COLO668 (cell line): ENCODE measurements around the gene STON2.
"Not testable (repeated sequence)": the region's sequence is repeated elsewhere in the genome, so short reads cannot be mapped to it uniquely, and the experiment has no call there.

Experiments used
- DNase-seq: peaks from one replicate; lab custom pipeline; 2025; ENCODE audit not compliant: unreplicated experiment; lab: John Stamatoyannopoulos, UW

Gene STON2

DNA sequence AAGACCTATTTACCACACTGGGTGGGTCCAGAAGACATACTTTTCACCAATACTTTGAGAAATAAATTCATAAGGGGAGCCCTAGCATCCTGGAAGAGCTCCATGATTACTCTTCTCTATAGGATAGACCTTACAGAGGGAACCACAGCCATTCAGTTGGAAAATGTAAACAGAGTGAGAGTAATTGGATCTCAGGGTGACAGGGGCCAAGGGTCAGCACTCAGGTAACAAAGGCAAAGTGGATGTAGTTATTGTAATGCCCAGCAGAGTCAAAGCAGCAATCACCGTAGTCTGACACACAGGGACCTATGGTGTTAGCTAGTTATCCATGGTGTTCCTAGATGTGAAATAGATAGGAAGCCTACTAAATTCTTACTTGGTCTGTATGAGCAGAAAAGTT lies 168.6 kb downstream of the STON2 start:
- peak; percentile 63 for DNase-seq

DNA sequence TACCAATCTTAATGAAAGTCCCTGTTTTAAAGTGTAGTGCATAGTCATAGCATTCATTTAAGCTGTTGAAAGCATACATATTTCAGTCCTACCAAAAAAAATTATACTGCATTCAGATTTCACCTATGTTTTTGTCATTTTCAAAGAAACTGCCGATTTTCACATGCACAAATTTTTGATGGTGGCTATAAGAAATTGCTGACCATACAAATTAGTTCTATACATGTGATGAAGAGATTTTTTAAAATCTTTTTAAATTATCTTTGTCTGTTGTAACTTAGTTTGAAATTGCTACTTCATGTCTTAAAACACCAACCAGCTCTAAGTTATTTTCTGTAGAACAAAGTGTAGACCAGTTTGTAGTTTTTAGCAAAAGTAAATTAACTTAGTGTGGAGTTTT lies 175.9 kb downstream of the STON2 start:
- no peak for DNase-seq

DNA sequence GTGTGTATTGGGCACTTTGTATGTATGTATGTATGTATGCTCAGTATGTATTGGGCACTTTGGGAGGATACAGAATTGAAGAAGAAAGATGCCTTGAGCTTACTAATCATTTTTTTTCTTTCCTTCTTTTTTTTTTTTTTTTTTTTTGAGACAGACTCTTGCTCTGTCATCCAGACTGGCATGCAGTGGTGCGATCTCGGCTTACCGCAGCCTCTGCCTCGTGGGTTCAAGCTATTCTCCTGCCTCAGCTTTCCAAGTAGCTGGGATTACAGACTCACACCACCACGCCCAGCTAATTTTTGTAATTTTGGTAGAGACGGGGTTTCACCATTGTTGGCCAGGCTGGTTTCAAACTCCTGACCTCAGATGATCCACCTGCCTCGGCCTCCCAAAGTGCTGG lies 176.3 kb downstream of the STON2 start:
- DNase-seq, result not testable (repeated sequence)

DNA sequence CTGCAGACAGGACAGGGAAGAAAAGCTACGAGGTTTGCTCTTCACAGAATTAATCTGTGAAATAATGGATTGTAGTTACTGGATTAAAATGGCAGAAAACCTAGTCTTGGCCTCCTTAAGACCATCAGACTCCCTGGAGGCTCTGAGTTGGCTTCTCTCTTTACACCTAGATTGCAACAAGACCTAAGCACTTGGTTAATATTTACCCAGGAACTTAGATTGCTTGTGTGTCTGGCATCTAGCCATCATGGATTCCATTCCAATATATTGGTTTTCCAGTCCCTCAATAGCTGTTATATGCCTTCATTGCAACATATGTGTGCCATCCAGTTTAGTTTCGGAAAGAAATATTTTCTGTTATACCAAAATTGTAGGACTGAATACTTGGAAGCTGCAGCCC lies 177.4 kb downstream of the STON2 start:
- no peak for DNase-seq

DNA sequence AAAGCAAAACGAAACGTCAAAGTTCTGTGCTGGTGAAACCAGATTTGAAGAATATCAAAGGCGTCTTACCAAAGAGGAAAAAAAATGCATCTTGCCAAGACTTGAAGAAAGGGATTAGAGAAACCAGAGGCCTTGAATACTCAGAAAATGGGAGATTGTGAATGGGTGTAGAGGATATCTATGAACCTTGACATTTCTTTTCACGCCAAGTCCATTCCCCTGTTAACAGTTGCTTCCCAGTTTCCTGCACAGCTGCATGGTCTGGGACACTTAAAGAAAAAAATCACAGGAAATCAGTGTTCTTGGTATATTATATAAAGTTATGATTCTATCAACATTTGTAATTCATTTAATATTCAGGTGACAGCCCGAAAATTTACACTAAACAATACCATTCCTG lies 178.0 kb downstream of the STON2 start:
- no peak for DNase-seq

DNA sequence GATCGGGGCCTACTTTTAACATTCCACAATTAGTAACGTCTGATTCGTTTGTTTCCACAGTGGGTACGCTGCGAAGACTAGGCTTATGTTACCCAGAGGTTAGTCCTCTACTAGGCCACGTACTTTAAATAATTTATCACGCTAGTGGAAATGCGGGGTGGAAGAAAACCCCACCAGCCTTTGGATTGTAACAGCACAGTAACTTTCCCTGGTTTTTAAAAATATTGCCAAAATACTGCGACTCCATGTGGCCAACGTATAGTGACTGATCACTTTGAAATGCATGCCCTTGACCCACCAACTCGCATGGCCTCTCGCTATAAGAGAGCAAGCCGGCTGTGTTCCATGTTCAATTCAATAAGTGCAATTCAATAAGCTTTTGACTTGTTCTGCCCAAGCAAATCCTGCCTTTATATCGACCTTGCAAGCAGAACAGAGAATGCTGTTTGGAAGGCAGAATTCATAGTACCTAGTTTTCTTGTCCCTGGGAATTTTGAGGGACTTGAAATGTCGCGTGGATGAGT lies 178.5 kb downstream of the STON2 start:
- DNase-seq, result no peak

DNA sequence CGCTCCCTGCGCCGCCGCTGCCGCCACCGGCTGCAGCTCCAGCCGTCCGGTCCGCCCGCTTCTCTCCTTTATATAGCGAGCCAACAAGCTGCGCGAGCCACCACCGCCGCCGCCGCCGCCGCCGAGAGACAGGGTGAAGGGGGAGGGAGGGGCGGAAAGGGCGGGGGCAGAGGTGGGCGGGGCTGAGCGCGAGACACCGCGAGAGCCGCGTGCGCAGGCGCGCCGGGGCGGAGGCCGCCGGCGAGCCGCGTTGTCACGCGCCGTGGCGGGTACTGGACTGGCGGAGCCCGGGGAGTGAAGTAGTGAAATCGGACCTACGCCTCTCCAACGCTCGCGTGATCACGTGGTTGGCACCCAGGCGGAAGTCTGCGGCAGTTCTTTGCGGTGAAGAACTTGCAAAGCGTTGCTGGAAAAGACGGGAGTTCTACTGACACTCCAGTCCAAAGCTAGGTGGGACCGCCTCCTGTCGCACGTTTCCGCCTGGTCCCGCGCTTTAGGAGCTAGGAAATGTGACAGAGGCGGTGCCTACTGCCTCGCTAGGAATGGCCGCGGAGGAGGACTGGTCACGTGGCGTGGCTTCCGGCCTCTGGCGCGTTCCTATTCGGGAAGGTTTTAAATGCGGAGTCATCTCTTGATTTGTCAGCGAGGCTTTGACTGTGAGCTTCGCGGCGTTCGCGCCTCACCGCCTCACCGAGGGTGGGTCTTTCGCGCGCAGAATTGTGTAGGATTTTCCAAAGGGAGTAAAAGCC lies 179.1 kb downstream of the STON2 start, which contains the start of gene GTF2A1:
Gene GTF2A1 (minus strand): TSS at position 130 of the 749 bp plus-strand sequence. CDS start 441 bp downstream, outside the sequence.
- peak; percentile 99 for DNase-seq

DNA sequence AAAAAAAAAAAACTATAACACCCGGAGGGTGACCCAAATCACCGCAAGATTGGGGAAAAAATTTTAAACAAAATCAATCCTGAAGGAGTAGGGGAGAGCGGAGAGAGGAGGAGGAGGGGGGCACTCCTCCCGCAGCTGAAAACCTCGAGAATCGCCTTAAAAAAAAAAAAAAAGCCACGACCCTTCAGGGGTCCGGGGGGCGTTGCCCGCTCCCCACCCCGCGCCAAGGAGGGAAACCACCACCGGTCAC lies 179.6 kb downstream of the STON2 start:
- DNase-seq, result no peak

DNA sequence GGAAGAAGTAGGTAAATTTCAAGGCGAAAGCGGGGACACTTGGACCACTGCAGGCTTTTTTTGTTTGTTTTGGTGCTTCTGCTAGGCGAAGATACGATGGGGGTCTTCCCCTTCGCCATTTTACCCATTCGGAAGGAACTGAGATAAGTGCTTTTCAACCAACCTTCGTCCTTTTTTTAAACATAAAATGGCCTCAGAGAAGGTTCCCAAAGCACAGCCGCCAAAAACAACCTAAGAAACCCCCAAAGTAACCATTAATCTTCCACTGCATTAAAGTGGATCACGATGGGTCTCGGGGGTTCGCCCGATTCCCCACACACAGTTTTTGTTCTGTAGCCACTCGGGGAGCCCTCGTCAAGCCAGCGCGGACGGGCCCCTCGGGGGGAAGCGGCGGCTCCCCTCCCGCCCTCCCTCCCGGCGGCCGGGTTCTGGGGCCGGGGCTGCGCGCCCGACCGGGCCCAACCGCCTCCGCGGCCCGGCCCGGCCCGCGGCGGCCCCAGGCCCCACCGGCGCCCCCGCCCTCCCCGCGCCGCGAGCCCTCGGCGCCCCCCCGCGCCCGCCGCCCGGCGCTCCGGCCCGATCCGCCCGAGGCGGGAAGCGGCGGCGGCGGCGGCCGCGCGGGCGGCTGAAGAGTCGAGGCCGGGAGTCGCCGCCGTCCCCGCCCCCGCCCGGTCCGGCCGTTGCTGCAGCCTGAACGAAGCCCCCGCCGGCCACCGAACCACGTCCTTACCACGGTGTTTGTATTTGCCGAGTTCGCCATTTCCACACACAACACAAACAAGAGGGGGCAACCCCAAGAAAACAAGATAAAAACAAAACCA lies 180.2 kb downstream of the STON2 start:
- peak; percentile 81 for DNase-seq

DNA sequence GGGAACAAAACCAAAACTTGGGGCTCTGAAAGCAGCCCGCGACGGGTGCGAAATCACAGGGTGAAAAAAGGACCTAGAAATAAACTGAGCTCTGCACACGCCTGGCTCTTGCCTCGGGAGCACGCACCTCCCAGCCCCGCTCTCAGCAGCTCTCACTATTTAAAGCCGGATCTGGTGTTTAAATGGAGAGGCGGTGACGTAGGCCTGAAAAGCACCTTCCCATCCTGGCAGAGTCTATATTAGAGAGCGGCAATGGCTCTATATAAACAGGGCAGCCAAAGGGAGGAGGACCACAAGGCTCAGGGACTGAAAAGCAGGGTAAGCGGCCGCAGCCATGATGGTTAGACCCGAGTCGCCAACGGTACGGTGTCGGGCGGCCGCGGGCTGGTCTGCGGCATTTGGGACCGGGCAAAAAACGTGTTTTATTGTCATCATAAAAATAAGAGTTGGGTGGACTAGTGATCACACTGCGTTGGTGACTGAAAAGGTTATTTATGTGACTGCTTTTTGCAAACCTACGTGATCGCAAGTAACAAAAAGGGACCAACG lies 180.8 kb downstream of the STON2 start:
- DNase-seq, result peak; percentile 95

DNA sequence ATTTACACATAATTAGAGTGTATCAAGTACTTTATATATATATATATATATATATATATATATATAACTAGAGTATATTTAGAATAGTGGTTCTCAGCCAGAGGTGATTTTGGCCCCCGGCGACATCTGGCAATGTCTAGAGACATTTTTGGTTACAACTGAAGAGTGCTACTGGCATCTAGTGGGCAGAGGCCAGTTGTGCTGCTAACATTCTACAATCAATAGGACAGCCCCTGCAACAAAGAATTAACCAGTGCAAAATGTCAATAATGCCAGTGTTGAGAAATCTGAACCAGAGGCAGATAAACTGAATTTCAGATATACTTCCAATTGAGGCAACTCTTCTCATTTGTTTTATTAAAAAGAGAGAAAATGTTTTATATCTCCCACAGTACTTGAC lies 188.3 kb downstream of the STON2 start:
- DNase-seq, result no peak
